B cell (primary cell): ENCODE results near the gene HOXA4.

ENCODE experiments used
- CTCF ChIP-seq: fragments of 200-600 bp; IDR thresholded peaks from one replicate; pipeline ENCODE4 v1.8.0; 2022; ENCODE audit warnings: antibody characterized with exemption, mild to moderate bottlenecking
- EZH2 ChIP-seq: IDR thresholded peaks from 2 replicates; pipeline ENCODE4 v1.6.1; 2012; ENCODE audit warnings: borderline replicate concordance, low read depth, mild to moderate bottlenecking, moderate library complexity, low read length; ENCODE audit not compliant: insufficient read depth, poor library complexity, severe bottlenecking

- TF ChIP-seq CTCF (no peak), EZH2 (no peak)
Measured at GRCh38 chr7:27165996-27166530, 35.5 kb upstream of the HOXA4 start.
